HL-60 (cell line): Measurements from ENCODE around the gene C2CD4C.

ENCODE experiments used
- GABPA ChIP-seq: IDR thresholded peaks from 2 replicates; pipeline ENCODE4 v1.6.1; 2012; ENCODE audit warnings: low read depth
- POLR2AphosphoS5 ChIP-seq: IDR thresholded peaks from 2 replicates; pipeline ENCODE4 v1.6.1; 2012; ENCODE audit warnings: low read depth
- TF ChIP-seq, protein P1 (sequence below): IDR thresholded peaks from one replicate; pipeline ENCODE4 v1.5.1; 2011; ENCODE audit warnings: low read length, control low read depth, inconsistent platforms; ENCODE audit not compliant: insufficient read depth

DNA sequence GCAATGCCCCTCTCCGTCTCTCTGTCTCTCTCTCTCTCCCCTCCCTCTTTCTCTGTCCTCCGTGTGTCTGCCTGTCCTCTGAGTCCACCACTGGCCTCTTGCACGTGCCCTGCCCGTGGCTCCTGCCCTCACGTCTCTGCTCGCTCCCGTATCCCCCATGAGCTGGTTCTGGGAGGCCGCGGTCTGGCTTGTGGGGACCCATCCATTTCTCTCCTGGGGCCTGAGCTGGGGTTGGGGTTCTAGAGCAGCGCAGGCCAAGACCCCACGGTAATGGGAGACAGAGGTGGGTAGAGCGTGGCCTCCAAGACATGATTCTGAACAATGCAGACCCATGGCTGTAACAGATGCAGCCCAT lies 19.0 kb downstream of the C2CD4C start:
- TF ChIP-seq, protein P1, sequence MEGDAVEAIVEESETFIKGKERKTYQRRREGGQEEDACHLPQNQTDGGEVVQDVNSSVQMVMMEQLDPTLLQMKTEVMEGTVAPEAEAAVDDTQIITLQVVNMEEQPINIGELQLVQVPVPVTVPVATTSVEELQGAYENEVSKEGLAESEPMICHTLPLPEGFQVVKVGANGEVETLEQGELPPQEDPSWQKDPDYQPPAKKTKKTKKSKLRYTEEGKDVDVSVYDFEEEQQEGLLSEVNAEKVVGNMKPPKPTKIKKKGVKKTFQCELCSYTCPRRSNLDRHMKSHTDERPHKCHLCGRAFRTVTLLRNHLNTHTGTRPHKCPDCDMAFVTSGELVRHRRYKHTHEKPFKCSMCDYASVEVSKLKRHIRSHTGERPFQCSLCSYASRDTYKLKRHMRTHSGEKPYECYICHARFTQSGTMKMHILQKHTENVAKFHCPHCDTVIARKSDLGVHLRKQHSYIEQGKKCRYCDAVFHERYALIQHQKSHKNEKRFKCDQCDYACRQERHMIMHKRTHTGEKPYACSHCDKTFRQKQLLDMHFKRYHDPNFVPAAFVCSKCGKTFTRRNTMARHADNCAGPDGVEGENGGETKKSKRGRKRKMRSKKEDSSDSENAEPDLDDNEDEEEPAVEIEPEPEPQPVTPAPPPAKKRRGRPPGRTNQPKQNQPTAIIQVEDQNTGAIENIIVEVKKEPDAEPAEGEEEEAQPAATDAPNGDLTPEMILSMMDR: no peak
- no peak for TF ChIP-seq GABPA
- no peak for TF ChIP-seq POLR2AphosphoS5
